Endothelial cell of umbilical vein (primary cell): Measurements from ENCODE around the gene VSTM2B. TPM values are rescaled to one million over a fixed set of nuclear protein-coding genes. Genes with fewer than 3 reads are reported as not detected.

ENCODE experiments used
- BruUV-seq: library from RNA; stranded (reverse); fragments of 400-500 nt; replicated peaks from 2 replicates; lab custom pipeline; 2021; lab: Mats Ljungman, UMichigan
- CTCF ChIA-PET: fragments of 300-600, 350-600 bp; sonication (Branson Sonifier 250); formaldehyde crosslinking; loops from one replicate; lab custom pipeline; 2021; ENCODE audit warnings: antibody characterized with exemption, inconsistent platforms; lab: Charles Lee
- POLR2A ChIA-PET: fragments of 300-600, 350-600 bp; sonication (Branson Sonifier 250); formaldehyde crosslinking; loops from one replicate; lab custom pipeline; 2021; ENCODE audit warnings: antibody characterized with exemption, inconsistent platforms; lab: Charles Lee
- DNase-seq: peaks from one replicate; pipeline ENCODE4 v3.0.0-alpha.2; 2011; ENCODE audit warnings: low read depth, low spot score
- FAIRE-seq: peaks from 2 replicates; lab custom pipeline; 2011; peaks lifted over from hg19 to GRCh38; lab: Jason Lieb, UNC
- H2AFZ ChIP-seq: 2 replicates; pipeline ENCODE4 v1.6.0; 2012; ENCODE audit warnings: low read depth, low read length, control low read depth, inconsistent platforms
- H3K27ac ChIP-seq: 2 replicates; pipeline ENCODE4 v1.5.1; 2011; ENCODE audit warnings: low read depth, mild to moderate bottlenecking, control low read depth, low read length, moderate library complexity; ENCODE audit not compliant: insufficient read depth
- H3K27me3 ChIP-seq, 2 experiments: 2 replicates each; pipeline versions ENCODE4 v1.6.0 to v1.6.1; 2011; ENCODE audit warnings: low read length in 2 of 2, mixed read lengths in 1 of 2; ENCODE audit not compliant: control insufficient read depth in 2 of 2, insufficient read depth in 2 of 2
- H3K36me3 ChIP-seq, 2 experiments: 2 replicates in 1 of 2; 3 replicates in 1 of 2; pipeline ENCODE4 v1.5.1; 2011; ENCODE audit warnings: low read length in 2 of 2, mild to moderate bottlenecking in 1 of 2, moderate library complexity in 1 of 2; ENCODE audit not compliant: control insufficient read depth in 2 of 2, insufficient read depth in 2 of 2; ENCODE audit errors: extremely low read depth in 1 of 2
- H3K4me1 ChIP-seq: 3 replicates; pipeline ENCODE4 v1.5.1; 2011; ENCODE audit warnings: mild to moderate bottlenecking, low read length; ENCODE audit not compliant: control insufficient read depth, insufficient read depth; ENCODE audit errors: extremely low read depth
- H3K4me2 ChIP-seq: 2 replicates; pipeline ENCODE4 v1.6.1; 2011; ENCODE audit warnings: low read length, control low read depth, mixed read lengths; ENCODE audit not compliant: insufficient read depth
- H3K4me3 ChIP-seq, 3 experiments: fragments of 200-600 bp in 1 of 3; sonication (generic), shearing (Covaris generic) in 1 of 3; replicated peaks in 1 of 3; 2 replicates each; pipeline ENCODE4 v1.5.1; 2011 to 2016; ENCODE audit warnings: control low read depth in 3 of 3, low read length in 3 of 3, mild to moderate bottlenecking in 2 of 3, inconsistent platforms in 1 of 3, low read depth in 1 of 3, moderate library complexity in 1 of 3; ENCODE audit not compliant: insufficient read depth in 1 of 3
- H3K79me2 ChIP-seq: 2 replicates; pipeline ENCODE4 v1.6.0; 2012; ENCODE audit warnings: low read length, inconsistent platforms; ENCODE audit not compliant: control insufficient read depth, insufficient read depth
- H3K9ac ChIP-seq: replicated peaks from 2 replicates; pipeline ENCODE3; 2011; ENCODE audit warnings: low read length, control low read depth; ENCODE audit not compliant: insufficient read depth; ENCODE audit errors: extremely low read depth
- H3K9me1 ChIP-seq: replicated peaks from 3 replicates; pipeline ENCODE4 v1.6.0; 2011; ENCODE audit warnings: mild to moderate bottlenecking, low read length; ENCODE audit not compliant: control insufficient read depth, insufficient read depth; ENCODE audit errors: extremely low read depth
- H3K9me3 ChIP-seq: replicated peaks from 2 replicates; pipeline ENCODE4 v1.5.1; 2012; ENCODE audit warnings: low read length, inconsistent platforms; ENCODE audit not compliant: control insufficient read depth, insufficient read depth
- H4K20me1 ChIP-seq: replicated peaks from 2 replicates; pipeline ENCODE3; 2011; ENCODE audit warnings: mild to moderate bottlenecking, low read length; ENCODE audit not compliant: control insufficient read depth, insufficient read depth; ENCODE audit errors: extremely low read depth
- FOS ChIP-seq: IDR thresholded peaks from 2 replicates; pipeline ENCODE4 v1.6.1; 2011; ENCODE audit warnings: mild to moderate bottlenecking, low read length, moderate library complexity, borderline replicate concordance; ENCODE audit not compliant: insufficient read depth
- GATA2 ChIP-seq: IDR thresholded peaks from 2 replicates; pipeline ENCODE4 v1.7.0; 2011; ENCODE audit warnings: low read depth, mild to moderate bottlenecking, moderate library complexity, mixed read lengths, low read length; ENCODE audit not compliant: insufficient read length, insufficient read depth
- JUN ChIP-seq: IDR thresholded peaks from 2 replicates; pipeline ENCODE4 v1.6.1; 2011; ENCODE audit warnings: borderline replicate concordance, low read depth; ENCODE audit not compliant: insufficient read length, insufficient read depth
- MYC ChIP-seq: IDR thresholded peaks from one replicate; pipeline ENCODE4 v1.6.1; 2011; ENCODE audit warnings: mild to moderate bottlenecking, low read depth, low read length
- POLR2A ChIP-seq: IDR thresholded peaks from 2 replicates; pipeline ENCODE4 v1.6.1; 2012; ENCODE audit warnings: low read depth, mild to moderate bottlenecking, control low read depth, low read length
- dilution Hi-C: fragments of 300-500 bp; cut with MboI; formaldehyde crosslinking; loops from one replicate; pipeline ENCODE4 v1.15.0; 2019; ENCODE audit warnings: low sequenced_read_pairs; ENCODE audit not compliant: extremely low pct_ligation_motif_present
- intact Hi-C: fragments of 100-400 bp; cut with micrococcal nuclease; formaldehyde crosslinking; loops from one replicate; pipeline ENCODE4 v1.10.0; 2022
- polyA plus RNA-seq, 4 experiments: library from polyadenylated mRNA; depleted of rRNA in 3 of 4; stranded (reverse) in 3 of 4; unstranded in 1 of 4; fragments of >200 nt; gene quantifications; 2 replicates each; pipeline versions ENCODE4 v1.2.1 to v1.2.3, GENCODE V29; 2011 to 2012; ENCODE audit warnings: missing spikeins in 1 of 4
- total RNA-seq: library from RNA; stranded (reverse); gene quantifications from 2 replicates; pipeline ENCODE4 v1.2.3, GENCODE V29; 2021
- TF ChIP-seq, protein P1 (sequence below), 2 donors: IDR thresholded peaks; 1 replicate in 1 of 2; 2 replicates in 1 of 2; pipeline ENCODE4 v1.5.1; 2011; ENCODE audit warnings: low read length in 2 of 2, mild to moderate bottlenecking in 2 of 2, moderate library complexity in 2 of 2, control low read depth in 1 of 2, inconsistent platforms in 1 of 2, low read depth in 1 of 2; ENCODE audit not compliant: insufficient read depth in 1 of 2; ENCODE audit errors: extremely low read depth in 1 of 2

VSTM2B gene
- total and polyA plus RNA-seq, 2 donors (not counting 3 experiments of a cell fraction or from before 2014, with no cell fraction given), result not detected

DNA sequence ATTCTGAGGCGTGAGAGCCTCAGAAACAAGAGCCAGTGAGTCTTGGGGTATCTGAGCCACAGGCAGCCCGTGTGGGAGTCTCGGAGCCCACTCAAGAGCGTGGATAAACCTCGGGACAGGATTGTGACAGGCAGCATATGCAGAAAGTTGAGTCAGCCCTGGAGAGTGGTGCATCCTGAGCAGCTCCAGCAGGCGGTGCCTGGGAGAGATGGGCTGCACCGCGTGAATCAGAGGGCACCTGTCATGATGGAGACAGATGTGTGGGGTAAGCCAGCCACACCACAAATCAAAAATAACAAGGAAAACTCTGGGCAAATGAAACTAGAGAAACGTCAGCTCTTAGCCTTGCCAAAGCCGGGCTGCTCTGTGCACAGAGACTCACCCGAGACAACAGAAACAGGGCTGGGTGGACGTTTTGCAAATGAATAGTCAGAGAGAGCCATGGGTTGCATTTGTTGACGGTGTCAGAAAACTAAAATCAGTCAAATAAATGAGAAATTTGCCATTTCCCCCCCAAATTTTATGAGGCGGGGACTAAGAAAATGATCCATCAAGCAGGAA lies 50.3 kb downstream of the VSTM2B start:
- no TSS peak for BruUV-seq
- intact Hi-C loops (no loop called here), dilution Hi-C loops (no loop called here)
- ChIA-PET POLR2A (no interaction called here), CTCF (no interaction called here)
- DNase-seq (no peak), FAIRE-seq (no peak)
- Histone ChIP-seq H3K9me1 (no peaks in the 10 kb centered on the region), H3K36me3 (no peaks in the 10 kb centered on the region), H3K9ac (no peak overlapping the region), H3K9me3 (no peaks in the 10 kb centered on the region), H3K27me3 (no peaks in the 10 kb centered on the region), H3K4me2 (no peak overlapping the region), H3K4me1 (no peaks in the 10 kb centered on the region), H3K27ac (no peak overlapping the region), H3K79me2 (no peaks in the 10 kb centered on the region), H3K4me3 (no peak overlapping the region), H4K20me1 (no peaks in the 10 kb centered on the region), H2AFZ (no peak overlapping the region)
- no peak for TF ChIP-seq GATA2
- TF ChIP-seq JUN, result no peak
- no peak for TF ChIP-seq POLR2A
- TF ChIP-seq MYC, result no peak
- TF ChIP-seq, protein P1, sequence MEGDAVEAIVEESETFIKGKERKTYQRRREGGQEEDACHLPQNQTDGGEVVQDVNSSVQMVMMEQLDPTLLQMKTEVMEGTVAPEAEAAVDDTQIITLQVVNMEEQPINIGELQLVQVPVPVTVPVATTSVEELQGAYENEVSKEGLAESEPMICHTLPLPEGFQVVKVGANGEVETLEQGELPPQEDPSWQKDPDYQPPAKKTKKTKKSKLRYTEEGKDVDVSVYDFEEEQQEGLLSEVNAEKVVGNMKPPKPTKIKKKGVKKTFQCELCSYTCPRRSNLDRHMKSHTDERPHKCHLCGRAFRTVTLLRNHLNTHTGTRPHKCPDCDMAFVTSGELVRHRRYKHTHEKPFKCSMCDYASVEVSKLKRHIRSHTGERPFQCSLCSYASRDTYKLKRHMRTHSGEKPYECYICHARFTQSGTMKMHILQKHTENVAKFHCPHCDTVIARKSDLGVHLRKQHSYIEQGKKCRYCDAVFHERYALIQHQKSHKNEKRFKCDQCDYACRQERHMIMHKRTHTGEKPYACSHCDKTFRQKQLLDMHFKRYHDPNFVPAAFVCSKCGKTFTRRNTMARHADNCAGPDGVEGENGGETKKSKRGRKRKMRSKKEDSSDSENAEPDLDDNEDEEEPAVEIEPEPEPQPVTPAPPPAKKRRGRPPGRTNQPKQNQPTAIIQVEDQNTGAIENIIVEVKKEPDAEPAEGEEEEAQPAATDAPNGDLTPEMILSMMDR (IDR thresholded peaks at IDR 0.05; ENCODE audit: extremely low read depth in 1 of 2, insufficient read depth in 1 of 2, low read depth in 1 of 2, low read length in 2 of 2), result no peak
- no peak for TF ChIP-seq FOS
